A549 (cell line): ENCODE results near the gene POLR2L. TPM values are rescaled to one million over a fixed set of nuclear protein-coding genes. Genes with fewer than 3 reads are reported as not detected.
A peak's percentile ranks its signal among the peaks of the same experiment; 100 is the strongest.

ENCODE experiments used
- ATAC-seq, 2 experiments: fragments of 200-7000 bp in 1 of 2; fragments of >200 bp in 1 of 2; cut with Nextera tagmentation in 1 of 2; cut with Tn5 transposase in 1 of 2; 3 replicates each; pipeline versions ENCODE4 v1.8.0 to v1.9.1; 2018 to 2020; ENCODE audit warnings: mild to moderate bottlenecking in 1 of 2, moderate library complexity in 1 of 2
- CTCF ChIA-PET: fragments of 300-600 bp; sonication (Branson Sonifier 250); formaldehyde crosslinking; extraction: SDS; loops from one replicate; lab custom pipeline; 2021; ENCODE audit warnings: antibody characterized with exemption, inconsistent platforms; lab: Yijun Ruan, JAX
- POLR2A ChIA-PET: fragments of 350-600 bp; formaldehyde crosslinking; extraction: SDS; loops from one replicate; lab custom pipeline; 2021; ENCODE audit warnings: antibody characterized with exemption, inconsistent platforms; lab: Yijun Ruan, JAX
- DNase-seq, 2 experiments: peaks; one replicate each; pipeline versions ENCODE4 v3.0.0 to v3.0.0-alpha.2; 2011 to 2016; ENCODE audit warnings: low read depth in 1 of 2, low spot score in 1 of 2
- FAIRE-seq: peaks from 2 replicates; lab custom pipeline; 2011; peaks lifted over from hg19 to GRCh38; lab: Jason Lieb, UNC
- H3K27ac ChIP-seq, 2 experiments: fragments of >200 bp; sonication (Bioruptor Twin); formaldehyde crosslinking; 3 replicates each; pipeline ENCODE4 v1.5.1; 2016 to 2017
- H3K4me1 ChIP-seq: fragments of >200 bp; sonication (Bioruptor Twin); formaldehyde crosslinking; 3 replicates; pipeline ENCODE4 v1.6.1; 2016
- H3K4me2 ChIP-seq: fragments of >200 bp; sonication (Bioruptor Twin); formaldehyde crosslinking; 3 replicates; pipeline ENCODE4 v1.6.1; 2016
- H3K4me3 ChIP-seq: fragments of >200 bp; sonication (Bioruptor Twin); formaldehyde crosslinking; 3 replicates; pipeline ENCODE4 v1.5.1; 2016
- H3K9me3 ChIP-seq: fragments of >200 bp; sonication (Bioruptor Twin); formaldehyde crosslinking; 3 replicates; pipeline ENCODE4 v1.6.1; 2016
- BCL3 ChIP-seq: fragments of >200 bp; sonication (Bioruptor Twin); formaldehyde crosslinking; IDR thresholded peaks from 3 replicates; pipeline ENCODE4 v1.6.1; 2016
- CHD2 ChIP-seq: fragments of 150-350 bp; IDR thresholded peaks from 2 replicates; pipeline ENCODE4 v1.6.1; 2014; ENCODE audit warnings: low read length; ENCODE audit not compliant: partially characterized antibody
- EHF ChIP-seq: fragments of 250-450 bp; sonication (Bioruptor Pico); IDR thresholded peaks from 2 replicates; pipeline ENCODE4 v1.5.0; 2020; ENCODE audit warnings: mild to moderate bottlenecking
- GATA3 ChIP-seq: IDR thresholded peaks from 2 replicates; pipeline ENCODE4 v1.6.1; 2012; ENCODE audit warnings: borderline replicate concordance
- HES2 ChIP-seq: fragments of >200 bp; sonication (Bioruptor Twin); formaldehyde crosslinking; IDR thresholded peaks from 2 replicates; pipeline ENCODE4 v1.6.1; 2016
- JUN ChIP-seq, 2 experiments: fragments of >200 bp; sonication (Bioruptor Twin); formaldehyde crosslinking; IDR thresholded peaks; 2 replicates in 1 of 2; 3 replicates in 1 of 2; pipeline ENCODE4 v1.6.1; 2016 to 2017
- MYC ChIP-seq: IDR thresholded peaks from 2 replicates; pipeline ENCODE4 v1.6.1; 2012; ENCODE audit warnings: mild to moderate bottlenecking, inconsistent platforms, low read length, improper control_type of control experiment, borderline replicate concordance
- POLR2AphosphoS2 ChIP-seq: conservative IDR thresholded peaks from 2 replicates; pipeline ENCODE4 v1.6.1; 2012; ENCODE audit warnings: low read length, improper control_type of control experiment, inconsistent platforms
- RAD21 ChIP-seq, 2 experiments: fragments of >200 bp in 1 of 2; sonication (Bioruptor Twin) in 1 of 2; formaldehyde crosslinking in 1 of 2; IDR thresholded peaks in 1 of 2; conservative IDR thresholded peaks in 1 of 2; 2 replicates in 1 of 2; 3 replicates in 1 of 2; pipeline ENCODE4 v1.6.1; 2012 to 2018; ENCODE audit warnings: inconsistent platforms in 1 of 2
- RFX5 ChIP-seq: fragments of 450-650 bp; IDR thresholded peaks from 2 replicates; pipeline ENCODE4 v1.7.1; 2014; ENCODE audit warnings: antibody characterized with exemption, mild to moderate bottlenecking, moderate library complexity
- TFCP2L1 ChIP-seq: fragments of 250-450 bp; sonication (Bioruptor Pico); IDR thresholded peaks from 2 replicates; pipeline ENCODE4 v1.5.0; 2021; ENCODE audit warnings: mild to moderate bottlenecking
- WGBS: methylation state at CpG from one replicate; pipeline ENCODE4 v1.1.6; 2017; ENCODE audit errors: missing lambda C conversion rate; 5-methylcytosine and 5-hydroxymethylcytosine counted together
- polyA plus RNA-seq, 4 experiments: library from polyadenylated mRNA; depleted of rRNA in 3 of 4; stranded (reverse); fragments of >200 nt; fragmentation: RNase III in 1 of 4; extraction: RNeasy Plus Mini Kit Qiagen cat#74134 plus additional on column Dnase treatment in 1 of 4; gene quantifications; 2 replicates in 3 of 4; 3 replicates in 1 of 4; pipeline ENCODE4 v1.2.3, GENCODE V29; 2011 to 2017
- TF ChIP-seq, protein P1 (sequence below): IDR thresholded peaks from 2 replicates; pipeline ENCODE4 v1.6.1; 2012
- TF ChIP-seq, protein P2 (sequence below): fragments of 150-350 bp; IDR thresholded peaks from 2 replicates; pipeline ENCODE4 v1.6.1; 2014; ENCODE audit warnings: low read depth, mild to moderate bottlenecking, low read length
- TF ChIP-seq, protein P3 (sequence below): fragments of 250-450 bp; sonication (Bioruptor Pico); IDR thresholded peaks from 2 replicates; pipeline ENCODE4 v1.5.0; 2020; ENCODE audit warnings: low read depth, mild to moderate bottlenecking, moderate library complexity

The POLR2L gene
- polyA plus RNA-seq, 2 of the 4 experiments (the other 2 are of a cell fraction) = 140 to 773 TPM

- WGBS = 75% methylated on average over 26 of the region's 41 CpGs
- Histone ChIP-seq H3K9me3 (no peaks in the 10 kb centered on the region), H3K27ac (peak overlapping the region in 1 of 2 experiments; percentile 24; a peak in 1 of 6 replicates), H3K4me1 (peaks cover 38% of the 10 kb centered on the region; the same call in 2 of the 3 replicates), H3K4me2 (no peak overlapping the region), H3K4me3 (no peak overlapping the region)
- FAIRE-seq (no peak), ATAC-seq (peak in 1 of 2 experiments; percentile 0; a peak in 1 of 6 replicates), DNase-seq (no peak)
- POLR2A ChIA-PET = no interaction called here
- CTCF ChIA-PET = interaction anchor here (0.8 to 5.2 kb wide), 5 partner anchors 8 to 185 kb away, joined by 3 to 25 read pairs (median 10); partner anchors contain the start of gene AP2A2
- no peak for TF ChIP-seq RFX5
- peak in 1 of 2 experiments; percentile 18; a peak in 1 of 5 replicates for TF ChIP-seq JUN (IDR thresholded peaks at IDR 0.05)
- TF ChIP-seq, protein P1, sequence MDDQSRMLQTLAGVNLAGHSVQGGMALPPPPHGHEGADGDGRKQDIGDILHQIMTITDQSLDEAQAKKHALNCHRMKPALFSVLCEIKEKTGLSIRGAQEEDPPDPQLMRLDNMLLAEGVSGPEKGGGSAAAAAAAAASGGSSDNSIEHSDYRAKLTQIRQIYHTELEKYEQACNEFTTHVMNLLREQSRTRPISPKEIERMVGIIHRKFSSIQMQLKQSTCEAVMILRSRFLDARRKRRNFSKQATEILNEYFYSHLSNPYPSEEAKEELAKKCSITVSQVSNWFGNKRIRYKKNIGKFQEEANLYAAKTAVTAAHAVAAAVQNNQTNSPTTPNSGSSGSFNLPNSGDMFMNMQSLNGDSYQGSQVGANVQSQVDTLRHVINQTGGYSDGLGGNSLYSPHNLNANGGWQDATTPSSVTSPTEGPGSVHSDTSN = peak; percentile 17; the same call in 1 of the 2 replicates
- no peak for TF ChIP-seq GATA3
- no peak for TF ChIP-seq MYC
- no peak for TF ChIP-seq TFCP2L1
Observed at GRCh38 chr11:865462-866430, 23.4 kb upstream of the POLR2L start.

DNA sequence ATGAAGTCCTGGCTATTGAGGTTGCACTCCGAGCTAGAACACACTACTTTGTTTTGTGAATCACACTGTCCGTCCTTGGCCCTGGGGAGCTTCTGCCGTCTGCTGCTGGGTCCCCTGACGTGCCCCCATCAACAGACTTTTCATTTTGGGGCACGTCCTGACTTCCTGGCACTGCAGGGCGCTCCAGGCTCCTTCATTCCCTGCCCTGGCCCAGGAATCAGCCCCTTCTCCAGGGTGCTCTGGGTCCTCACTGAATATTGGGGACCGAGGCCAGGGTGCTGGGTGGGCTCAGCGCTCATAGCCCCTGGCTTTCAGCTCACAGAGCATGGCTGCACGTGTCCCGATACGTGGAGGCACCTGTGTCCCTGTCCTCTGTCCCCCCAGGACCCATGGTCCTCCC lies 22.6 kb upstream of the POLR2L start:
- POLR2A ChIA-PET = interaction anchor here (0.9 kb wide), 1 partner anchor 625 kb away, joined by 3 read pairs; no protein-coding TSS in a partner anchor
- TF ChIP-seq CHD2 (no peak), BCL3 (no peak)
- TF ChIP-seq, protein P2, sequence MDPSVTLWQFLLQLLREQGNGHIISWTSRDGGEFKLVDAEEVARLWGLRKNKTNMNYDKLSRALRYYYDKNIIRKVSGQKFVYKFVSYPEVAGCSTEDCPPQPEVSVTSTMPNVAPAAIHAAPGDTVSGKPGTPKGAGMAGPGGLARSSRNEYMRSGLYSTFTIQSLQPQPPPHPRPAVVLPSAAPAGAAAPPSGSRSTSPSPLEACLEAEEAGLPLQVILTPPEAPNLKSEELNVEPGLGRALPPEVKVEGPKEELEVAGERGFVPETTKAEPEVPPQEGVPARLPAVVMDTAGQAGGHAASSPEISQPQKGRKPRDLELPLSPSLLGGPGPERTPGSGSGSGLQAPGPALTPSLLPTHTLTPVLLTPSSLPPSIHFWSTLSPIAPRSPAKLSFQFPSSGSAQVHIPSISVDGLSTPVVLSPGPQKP = no peak

DNA sequence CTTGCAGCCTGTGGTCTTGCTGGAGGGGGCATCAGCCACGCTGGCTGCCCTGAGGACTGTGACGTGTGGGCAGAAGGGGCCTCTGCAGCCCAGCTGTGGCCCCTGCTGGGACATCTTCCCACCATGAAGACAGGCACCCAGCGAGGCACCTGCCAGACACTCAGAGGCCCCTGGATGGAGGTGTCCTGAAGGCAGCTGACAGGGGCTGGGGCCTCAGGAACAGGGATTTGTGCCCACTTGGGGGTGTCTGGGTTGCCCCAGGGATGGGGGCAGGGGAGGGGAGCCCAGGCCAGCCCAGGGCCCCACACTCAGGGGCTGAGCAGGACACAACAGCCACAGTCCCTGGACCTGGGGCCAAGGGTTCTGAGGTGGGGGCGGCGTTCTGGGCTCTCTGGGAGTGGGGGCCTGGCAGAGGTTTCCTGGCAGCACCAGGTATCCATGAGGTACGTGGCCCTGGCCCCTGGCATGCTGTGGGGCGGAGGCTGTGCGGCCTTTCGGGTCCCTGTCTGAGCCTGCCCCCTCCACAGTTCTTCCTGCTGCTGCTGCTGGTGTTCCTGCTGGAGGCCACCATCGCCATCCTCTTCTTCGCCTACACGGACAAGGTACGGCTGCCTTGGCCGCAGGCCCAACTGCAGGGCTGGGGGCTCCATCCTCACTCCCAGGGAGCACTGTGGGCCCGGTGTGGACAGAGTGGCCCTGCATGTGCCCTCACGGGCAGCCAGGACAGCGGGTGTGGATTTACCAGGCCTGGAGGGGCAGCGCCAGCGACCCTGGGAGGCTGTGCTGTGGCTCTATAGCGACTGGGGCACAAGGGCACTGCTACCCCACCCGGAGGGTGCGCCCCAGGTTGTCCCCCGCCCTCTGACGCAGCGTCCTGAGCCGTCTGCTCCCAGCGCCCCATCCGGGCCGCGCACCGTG lies 21.8 kb upstream of the POLR2L start:
- ChIA-PET POLR2A (interaction anchor here (0.9 kb wide), 1 partner anchor 625 kb away, joined by 3 read pairs; no protein-coding TSS in a partner anchor), CTCF (interaction anchor here (0.8 to 5.2 kb wide), 3 partner anchors 9 to 187 kb away, joined by 4 to 25 read pairs (median 10); no protein-coding TSS in a partner anchor)
- Histone ChIP-seq H3K4me1 (peaks cover 54% of the 10 kb centered on the region), H3K9me3 (no peaks in the 10 kb centered on the region), H3K4me2 (no peak overlapping the region), H3K4me3 (no peak overlapping the region), H3K27ac (peak overlapping the region in 1 of 2 experiments; percentile 17; a peak in 1 of 6 replicates)
- DNase-seq (no peak), FAIRE-seq (no peak), ATAC-seq (peak; percentile 0; a peak in 2 of 6 replicates)
- 90% methylated on average over 22 of the region's 31 CpGs for WGBS
- TF ChIP-seq, protein P1 = peak; percentile 57; the same call in 1 of the 2 replicates
- TF ChIP-seq EHF = no peak
- no peak for TF ChIP-seq HES2
- no peak for TF ChIP-seq MYC
- no peak for TF ChIP-seq RAD21 (conservative IDR thresholded peaks at IDR 0.05 in 1 of 2, IDR thresholded peaks at IDR 0.05 in 1 of 2)
- TF ChIP-seq, protein P3, sequence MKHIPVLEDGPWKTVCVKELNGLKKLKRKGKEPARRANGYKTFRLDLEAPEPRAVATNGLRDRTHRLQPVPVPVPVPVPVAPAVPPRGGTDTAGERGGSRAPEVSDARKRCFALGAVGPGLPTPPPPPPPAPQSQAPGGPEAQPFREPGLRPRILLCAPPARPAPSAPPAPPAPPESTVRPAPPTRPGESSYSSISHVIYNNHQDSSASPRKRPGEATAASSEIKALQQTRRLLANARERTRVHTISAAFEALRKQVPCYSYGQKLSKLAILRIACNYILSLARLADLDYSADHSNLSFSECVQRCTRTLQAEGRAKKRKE (CRISPR knock-in tag) = no peak
- TF ChIP-seq POLR2AphosphoS2 = 0 out of 2 replicates have a peak, but pooled peaks have one; percentile 70

More for the DNA sequence above, 22.6 kb upstream of the POLR2L start:
- CTCF ChIA-PET = interaction anchor here (2.5 to 5.2 kb wide), 2 partner anchors 10 to 186 kb away, joined by 10 to 25 read pairs; no protein-coding TSS in a partner anchor
- no peak overlapping the region for H3K4me3 ChIP-seq
- H3K9me3 ChIP-seq = no peaks in the 10 kb centered on the region
- ATAC-seq (no peak), FAIRE-seq (no peak), DNase-seq (no peak)
- H3K27ac ChIP-seq = no peak overlapping the region
- WGBS = 71% methylated on average over 7 of the region's 11 CpGs
- no peak overlapping the region for H3K4me2 ChIP-seq
- H3K4me1 ChIP-seq = peaks cover 47% of the 10 kb centered on the region
